SK-N-SH treated with all-trans-retinoic acid at 6 μM for 48 hours (cell line): ENCODE results near the gene PRRG3.

Source experiments
- ARNTL ChIP-seq: fragments of 450-650 bp; formaldehyde crosslinking; IDR thresholded peaks from 2 replicates; pipeline ENCODE4 v1.5.0; 2020; ENCODE audit warnings: low read depth, mild to moderate bottlenecking, moderate library complexity, borderline replicate concordance
- CSRNP3 ChIP-seq: fragments of 250-450 bp; sonication (Bioruptor Pico); IDR thresholded peaks from 2 replicates; pipeline ENCODE4 v1.5.1; 2021; ENCODE audit warnings: mild to moderate bottlenecking, moderate library complexity
- ESRRG ChIP-seq: fragments of 250-450 bp; sonication (Bioruptor Pico); IDR thresholded peaks from 2 replicates; pipeline ENCODE4 v1.6.1; 2021; ENCODE audit warnings: mild to moderate bottlenecking
- GLIS3 ChIP-seq: fragments of 250-450 bp; sonication (Bioruptor Pico); IDR thresholded peaks from 2 replicates; pipeline ENCODE4 v1.5.0; 2020; ENCODE audit warnings: mild to moderate bottlenecking, moderate library complexity
- POU6F1 ChIP-seq: fragments of 250-450 bp; sonication (Bioruptor Pico); IDR thresholded peaks from 2 replicates; pipeline ENCODE4 v1.8.0; 2021; ENCODE audit warnings: low read depth, mild to moderate bottlenecking, moderate library complexity, borderline replicate concordance
- PPARA ChIP-seq: fragments of 250-450 bp; sonication (Bioruptor Pico); IDR thresholded peaks from 2 replicates; pipeline ENCODE4 v1.5.0; 2020; ENCODE audit warnings: mild to moderate bottlenecking, borderline replicate concordance
- RARB ChIP-seq: fragments of 250-450 bp; sonication (Bioruptor Pico); IDR thresholded peaks from 2 replicates; pipeline ENCODE4 v1.8.0; 2021; ENCODE audit warnings: mild to moderate bottlenecking, moderate library complexity
- ZC3H10 ChIP-seq: fragments of 250-450 bp; sonication (Bioruptor Pico); IDR thresholded peaks from 2 replicates; pipeline ENCODE4 v1.5.1; 2021; ENCODE audit warnings: mild to moderate bottlenecking, moderate library complexity
- ZFP3 ChIP-seq: fragments of 250-450 bp; sonication (Bioruptor Pico); IDR thresholded peaks from 2 replicates; pipeline ENCODE4 v1.5.0; 2020; ENCODE audit warnings: mild to moderate bottlenecking, moderate library complexity
- ZFP30 ChIP-seq: fragments of 450-650 bp; formaldehyde crosslinking; IDR thresholded peaks from 2 replicates; pipeline ENCODE4 v1.5.0; 2022; ENCODE audit warnings: mild to moderate bottlenecking, moderate library complexity
- ZNF70 ChIP-seq: fragments of 450-650 bp; formaldehyde crosslinking; IDR thresholded peaks from 2 replicates; pipeline ENCODE4 v1.5.0; 2020; ENCODE audit warnings: mild to moderate bottlenecking, moderate library complexity
- ZNF8 ChIP-seq: fragments of 450-650 bp; formaldehyde crosslinking; IDR thresholded peaks from 2 replicates; pipeline ENCODE4 v1.5.0; 2020; ENCODE audit warnings: mild to moderate bottlenecking, moderate library complexity
- TF ChIP-seq, protein P1 (sequence below): fragments of 250-450 bp; sonication (Bioruptor Pico); IDR thresholded peaks from 2 replicates; pipeline ENCODE4 v1.8.0; 2020; ENCODE audit warnings: mild to moderate bottlenecking, moderate library complexity, borderline replicate concordance
- TF ChIP-seq, protein P2 (sequence below): fragments of 250-450 bp; sonication (Bioruptor Pico); IDR thresholded peaks from 2 replicates; pipeline ENCODE4 v1.5.0; 2020; ENCODE audit warnings: mild to moderate bottlenecking, moderate library complexity

GRCh38 chrX:151708821-151709220 lies 13.6 kb downstream of the PRRG3 start:
- no peak for TF ChIP-seq ZC3H10 (CRISPR knock-in tag)
- TF ChIP-seq PPARA (CRISPR knock-in tag): no peak
- TF ChIP-seq, protein P1, sequence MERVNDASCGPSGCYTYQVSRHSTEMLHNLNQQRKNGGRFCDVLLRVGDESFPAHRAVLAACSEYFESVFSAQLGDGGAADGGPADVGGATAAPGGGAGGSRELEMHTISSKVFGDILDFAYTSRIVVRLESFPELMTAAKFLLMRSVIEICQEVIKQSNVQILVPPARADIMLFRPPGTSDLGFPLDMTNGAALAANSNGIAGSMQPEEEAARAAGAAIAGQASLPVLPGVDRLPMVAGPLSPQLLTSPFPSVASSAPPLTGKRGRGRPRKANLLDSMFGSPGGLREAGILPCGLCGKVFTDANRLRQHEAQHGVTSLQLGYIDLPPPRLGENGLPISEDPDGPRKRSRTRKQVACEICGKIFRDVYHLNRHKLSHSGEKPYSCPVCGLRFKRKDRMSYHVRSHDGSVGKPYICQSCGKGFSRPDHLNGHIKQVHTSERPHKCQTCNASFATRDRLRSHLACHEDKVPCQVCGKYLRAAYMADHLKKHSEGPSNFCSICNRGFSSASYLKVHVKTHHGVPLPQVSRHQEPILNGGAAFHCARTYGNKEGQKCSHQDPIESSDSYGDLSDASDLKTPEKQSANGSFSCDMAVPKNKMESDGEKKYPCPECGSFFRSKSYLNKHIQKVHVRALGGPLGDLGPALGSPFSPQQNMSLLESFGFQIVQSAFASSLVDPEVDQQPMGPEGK: no peak
- no peak for TF ChIP-seq ESRRG (CRISPR knock-in tag)
- TF ChIP-seq, protein P2, sequence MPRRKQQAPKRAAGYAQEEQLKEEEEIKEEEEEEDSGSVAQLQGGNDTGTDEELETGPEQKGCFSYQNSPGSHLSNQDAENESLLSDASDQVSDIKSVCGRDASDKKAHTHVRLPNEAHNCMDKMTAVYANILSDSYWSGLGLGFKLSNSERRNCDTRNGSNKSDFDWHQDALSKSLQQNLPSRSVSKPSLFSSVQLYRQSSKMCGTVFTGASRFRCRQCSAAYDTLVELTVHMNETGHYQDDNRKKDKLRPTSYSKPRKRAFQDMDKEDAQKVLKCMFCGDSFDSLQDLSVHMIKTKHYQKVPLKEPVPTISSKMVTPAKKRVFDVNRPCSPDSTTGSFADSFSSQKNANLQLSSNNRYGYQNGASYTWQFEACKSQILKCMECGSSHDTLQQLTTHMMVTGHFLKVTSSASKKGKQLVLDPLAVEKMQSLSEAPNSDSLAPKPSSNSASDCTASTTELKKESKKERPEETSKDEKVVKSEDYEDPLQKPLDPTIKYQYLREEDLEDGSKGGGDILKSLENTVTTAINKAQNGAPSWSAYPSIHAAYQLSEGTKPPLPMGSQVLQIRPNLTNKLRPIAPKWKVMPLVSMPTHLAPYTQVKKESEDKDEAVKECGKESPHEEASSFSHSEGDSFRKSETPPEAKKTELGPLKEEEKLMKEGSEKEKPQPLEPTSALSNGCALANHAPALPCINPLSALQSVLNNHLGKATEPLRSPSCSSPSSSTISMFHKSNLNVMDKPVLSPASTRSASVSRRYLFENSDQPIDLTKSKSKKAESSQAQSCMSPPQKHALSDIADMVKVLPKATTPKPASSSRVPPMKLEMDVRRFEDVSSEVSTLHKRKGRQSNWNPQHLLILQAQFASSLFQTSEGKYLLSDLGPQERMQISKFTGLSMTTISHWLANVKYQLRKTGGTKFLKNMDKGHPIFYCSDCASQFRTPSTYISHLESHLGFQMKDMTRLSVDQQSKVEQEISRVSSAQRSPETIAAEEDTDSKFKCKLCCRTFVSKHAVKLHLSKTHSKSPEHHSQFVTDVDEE (CRISPR knock-in tag): no peak
- no peak for TF ChIP-seq POU6F1 (CRISPR knock-in tag)
- no peak for TF ChIP-seq ZFP30 (CRISPR knock-in tag)
- no peak for TF ChIP-seq CSRNP3 (CRISPR knock-in tag)
- TF ChIP-seq ZNF70 (CRISPR knock-in tag): no peak
- no peak for TF ChIP-seq ARNTL (CRISPR knock-in tag)
- TF ChIP-seq ZFP3 (CRISPR knock-in tag): no peak
- no peak for TF ChIP-seq GLIS3
- TF ChIP-seq RARB (CRISPR knock-in tag): no peak
- TF ChIP-seq ZNF8 (CRISPR knock-in tag): no peak
